GM19452 (cell line): ENCODE results near the gene PKD2.

Experiments
- ATAC-seq: cut with Tn5 transposase; IDR thresholded peaks from one replicate; pipeline ENCODE4 v1.9.1; 2021; ENCODE audit not compliant: unreplicated experiment

The PKD2 gene

DNA sequence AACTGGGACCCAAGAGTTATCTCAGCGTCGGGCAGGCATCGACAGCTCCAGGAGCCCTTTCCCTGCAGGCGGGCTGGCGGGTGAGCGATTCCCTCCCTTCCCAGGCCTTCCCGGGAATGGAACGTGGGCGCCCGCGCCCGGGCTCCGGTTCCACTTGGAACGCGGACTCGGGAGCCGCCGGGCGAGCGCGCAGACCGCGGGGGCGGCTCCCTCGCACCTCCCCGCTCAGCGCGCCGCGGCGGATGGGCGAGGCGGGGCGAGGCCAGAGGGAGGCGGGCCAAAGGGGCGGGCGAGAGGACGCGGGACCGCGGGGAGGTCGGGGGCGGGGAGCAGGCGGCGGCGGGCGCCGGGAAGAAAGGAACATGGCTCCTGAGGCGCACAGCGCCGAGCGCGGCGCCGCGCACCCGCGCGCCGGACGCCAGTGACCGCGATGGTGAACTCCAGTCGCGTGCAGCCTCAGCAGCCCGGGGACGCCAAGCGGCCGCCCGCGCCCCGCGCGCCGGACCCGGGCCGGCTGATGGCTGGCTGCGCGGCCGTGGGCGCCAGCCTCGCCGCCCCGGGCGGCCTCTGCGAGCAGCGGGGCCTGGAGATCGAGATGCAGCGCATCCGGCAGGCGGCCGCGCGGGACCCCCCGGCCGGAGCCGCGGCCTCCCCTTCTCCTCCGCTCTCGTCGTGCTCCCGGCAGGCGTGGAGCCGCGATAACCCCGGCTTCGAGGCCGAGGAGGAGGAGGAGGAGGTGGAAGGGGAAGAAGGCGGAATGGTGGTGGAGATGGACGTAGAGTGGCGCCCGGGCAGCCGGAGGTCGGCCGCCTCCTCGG, at the start of gene PKD2:
Gene PKD2, plus strand, starts transcription at position 332 of the 818 bp plus-strand sequence. Its CDS starts 99 bp downstream, at position 431.
- ATAC-seq: peak; percentile 78

DNA sequence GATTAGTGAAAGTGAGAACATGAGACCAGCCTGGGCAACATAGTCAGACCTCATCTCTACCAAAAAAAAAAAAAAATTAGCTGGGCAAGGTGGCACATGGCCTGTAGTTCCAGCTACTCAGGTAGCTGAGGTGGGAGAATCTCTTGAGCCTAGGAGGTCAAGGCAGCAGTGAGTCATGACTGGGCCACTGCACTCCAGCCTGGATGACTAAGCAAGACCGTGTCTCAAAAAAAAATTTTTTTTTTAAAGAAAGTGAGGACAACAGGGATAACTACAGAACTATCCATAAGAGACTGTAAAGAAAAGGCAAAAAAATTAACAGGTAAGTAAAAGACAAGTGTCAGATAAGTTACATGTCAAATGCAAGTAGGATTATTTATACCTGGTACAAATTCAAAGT, 45.4 kb upstream of the PKD2 start:
- no peak for ATAC-seq

DNA sequence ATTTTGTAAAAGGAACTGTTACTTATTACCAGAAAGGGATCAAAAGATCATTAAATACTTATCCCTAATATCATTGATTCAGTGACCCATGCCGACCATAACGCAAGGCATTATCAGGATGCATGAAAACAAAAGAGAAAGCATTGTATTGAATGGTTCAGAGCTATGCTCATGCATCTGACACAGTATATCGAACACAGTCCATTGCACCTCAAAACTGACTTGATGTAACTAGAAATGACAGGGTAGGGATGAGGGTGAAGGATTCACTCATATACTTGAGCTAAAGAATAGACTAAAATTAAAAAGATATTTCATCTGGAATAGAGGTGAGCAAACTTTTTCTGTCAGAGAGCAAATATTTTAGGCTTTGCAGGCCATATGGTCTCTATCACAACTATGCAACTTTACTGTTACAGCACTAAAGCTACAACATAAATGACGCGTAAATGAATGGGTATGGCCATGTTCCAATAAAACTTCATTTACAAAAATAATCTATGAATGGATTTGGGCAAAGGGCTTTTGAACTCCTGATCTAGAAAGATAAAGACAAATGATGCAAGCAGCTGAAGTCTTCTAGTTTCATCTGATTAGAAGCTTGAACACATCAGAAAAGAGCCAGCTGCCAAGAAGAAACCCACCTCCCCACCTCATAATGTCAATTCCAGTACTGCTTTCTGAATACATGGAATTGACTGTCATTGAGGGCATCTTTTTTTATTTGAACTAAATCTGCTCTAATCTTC, 44.9 kb upstream of the PKD2 start:
- no peak for ATAC-seq

DNA sequence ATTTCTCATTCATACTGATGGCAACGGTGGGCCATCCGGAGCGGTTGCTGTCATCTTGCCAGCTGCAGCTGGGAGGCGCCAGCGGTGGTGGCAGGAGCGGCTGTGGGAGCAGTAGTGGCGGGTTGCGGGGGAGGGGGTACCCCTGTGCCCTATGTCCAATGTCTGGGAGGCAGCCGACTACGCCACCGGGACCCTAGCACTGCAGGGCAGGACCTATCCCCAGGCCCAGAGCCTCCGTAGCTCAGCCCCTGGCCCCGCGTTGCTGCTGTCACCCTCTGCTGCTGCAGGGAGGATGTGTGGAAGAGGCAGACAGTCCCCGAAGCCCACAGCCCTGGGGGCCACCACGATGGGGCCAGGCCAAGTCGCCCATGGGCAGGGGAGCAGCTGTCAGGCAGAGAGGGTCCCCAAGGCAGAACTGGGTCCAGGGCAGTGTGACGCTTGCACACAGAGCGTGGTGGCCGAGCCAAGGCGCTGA, 41.9 kb upstream of the PKD2 start:
- no peak for ATAC-seq

DNA sequence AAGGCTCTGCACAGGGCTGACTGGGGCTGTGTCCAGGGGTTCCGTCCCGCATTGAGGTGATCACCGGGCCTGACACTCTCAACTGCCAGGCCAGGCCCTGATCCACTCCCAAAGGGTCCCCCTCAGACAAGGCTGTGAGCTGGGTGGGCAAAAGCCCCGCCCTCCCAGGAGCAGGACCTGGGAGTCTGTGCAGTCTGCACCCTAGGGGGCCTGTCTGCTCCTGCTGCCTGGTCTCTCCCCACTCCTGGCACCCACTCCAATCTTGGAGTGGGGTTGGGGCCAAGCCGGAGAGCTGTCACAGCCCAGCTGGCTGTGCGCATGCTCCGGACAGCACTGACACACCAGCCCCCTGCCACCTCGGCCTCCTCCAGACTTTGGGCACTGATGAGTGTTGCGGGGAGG, 41.3 kb upstream of the PKD2 start:
- no peak for ATAC-seq

DNA sequence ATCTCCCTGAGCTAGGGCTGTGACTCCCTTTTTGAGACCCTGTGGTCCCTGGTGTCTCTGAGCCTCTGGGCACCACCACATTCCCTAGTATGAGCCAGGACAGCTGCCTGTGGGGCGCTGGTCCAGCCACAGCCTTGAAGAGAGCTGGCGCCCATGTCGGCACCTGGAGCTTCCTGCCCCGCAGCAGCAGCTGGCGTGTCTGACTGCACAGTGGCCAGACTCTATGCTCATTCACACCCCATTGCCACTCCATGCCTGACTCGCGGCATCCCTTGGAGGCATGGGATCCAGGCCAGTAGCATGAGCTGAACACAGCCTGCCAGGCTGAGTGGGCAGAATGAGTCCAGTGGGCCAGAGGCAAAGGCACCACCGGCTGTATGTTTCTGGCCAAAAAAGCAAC, 40.2 kb upstream of the PKD2 start:
- ATAC-seq: no peak

DNA sequence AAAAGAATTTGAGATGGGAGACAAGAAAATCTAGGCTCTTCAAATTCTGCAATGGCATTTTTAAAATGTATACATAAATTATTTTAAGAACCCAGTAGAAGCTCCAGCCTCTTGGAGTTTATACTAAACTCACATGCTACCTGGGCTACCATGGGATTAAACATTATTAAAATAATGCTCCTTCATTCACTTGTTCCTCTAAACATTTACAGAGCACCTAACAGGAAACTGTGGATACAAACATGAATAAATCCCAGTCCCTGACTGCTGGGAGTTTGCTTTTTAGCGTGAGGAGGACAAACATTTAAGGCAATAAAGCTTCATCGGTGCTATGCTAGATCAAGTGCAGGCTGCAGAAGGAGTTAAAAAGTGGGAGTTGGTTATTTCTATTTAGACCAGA, 37.3 kb upstream of the PKD2 start:
- ATAC-seq: no peak

DNA sequence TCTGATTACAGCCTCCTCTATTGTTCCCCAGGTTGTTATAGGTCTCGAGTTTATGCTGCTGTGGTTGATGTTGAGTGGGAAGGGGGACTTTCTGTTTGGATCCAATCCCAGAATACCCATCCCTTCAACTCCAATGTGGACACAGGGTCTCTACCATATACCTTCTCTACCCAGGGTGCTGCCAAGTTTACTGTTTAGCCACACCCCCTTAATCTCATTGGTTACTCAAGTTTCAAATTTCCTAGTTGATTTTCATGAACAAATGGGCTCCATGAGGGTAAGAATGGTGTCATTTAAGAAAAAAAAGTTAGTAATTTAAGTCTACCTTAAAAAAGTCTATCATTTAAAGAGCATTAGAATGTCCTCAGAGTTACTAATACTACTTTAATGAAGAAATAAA, 35.6 kb upstream of the PKD2 start:
- ATAC-seq: no peak

DNA sequence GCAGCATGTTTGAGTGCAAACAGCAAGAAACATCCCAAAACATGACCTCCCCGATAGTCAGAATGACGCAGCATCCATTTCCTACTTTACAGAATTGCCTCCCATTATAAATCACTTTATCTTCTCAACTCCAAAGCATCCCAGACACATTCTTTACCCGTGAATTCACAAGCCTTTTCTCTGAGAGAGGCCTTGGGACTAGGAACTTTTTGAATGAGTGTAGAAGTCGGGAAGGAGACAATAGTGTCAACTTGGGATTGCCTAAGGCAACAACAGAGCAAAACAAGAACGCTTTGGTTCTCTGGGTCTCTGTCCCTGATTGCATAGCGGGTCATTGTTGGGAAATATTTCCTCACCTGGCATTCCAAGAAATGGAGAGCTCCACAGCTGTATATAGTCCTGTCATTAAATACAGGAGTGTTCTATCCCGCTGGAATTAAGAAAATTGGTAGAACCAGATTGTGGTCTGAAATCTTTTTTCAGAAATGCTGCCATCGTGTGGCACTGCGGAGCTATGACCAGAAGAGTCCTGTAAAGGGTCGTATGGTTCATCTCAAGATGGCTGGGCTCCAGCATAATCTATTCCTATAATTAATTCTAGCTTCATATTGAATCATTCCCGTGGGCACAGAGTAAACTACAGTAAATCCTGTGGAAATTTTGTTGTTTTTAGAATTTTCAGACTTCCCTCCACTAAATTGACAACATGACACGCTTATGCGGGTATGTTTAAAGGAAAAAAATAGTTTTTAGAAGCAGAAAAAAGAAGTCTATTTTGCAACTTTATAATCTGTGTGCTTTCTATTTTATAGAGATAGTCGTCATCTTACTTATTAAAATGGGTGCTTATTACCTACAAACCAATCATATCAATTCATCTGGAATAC, 33.9 kb upstream of the PKD2 start:
- ATAC-seq: peak; percentile 63

DNA sequence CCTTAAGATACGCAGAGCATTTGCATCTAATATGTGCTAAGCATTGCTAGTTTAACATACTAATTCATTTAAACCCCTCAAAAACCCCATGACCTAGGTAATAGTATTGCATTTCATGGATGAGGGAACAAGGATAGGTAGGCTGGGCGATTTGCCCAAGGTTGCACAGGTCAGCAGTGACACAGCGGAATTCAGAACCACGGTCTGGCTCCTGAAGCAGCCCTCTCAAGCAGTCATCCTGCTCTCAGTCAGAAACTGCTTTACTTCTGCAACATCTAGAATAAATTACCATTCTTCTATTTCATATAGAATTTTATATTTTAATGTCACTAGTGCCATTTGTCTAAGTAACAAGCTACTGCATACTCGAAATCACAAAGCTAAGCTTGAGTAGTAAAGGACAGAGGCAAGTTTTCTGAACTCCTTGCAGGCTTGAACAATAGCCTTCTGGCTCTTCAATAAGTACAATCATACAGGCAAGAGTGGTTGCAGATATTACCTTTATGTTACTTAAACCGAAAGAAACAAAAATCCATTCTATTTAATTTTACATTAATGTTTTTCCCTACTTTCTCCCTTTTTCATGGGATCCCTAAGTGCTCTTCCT, 32.5 kb upstream of the PKD2 start:
- peak; percentile 39 for ATAC-seq

DNA sequence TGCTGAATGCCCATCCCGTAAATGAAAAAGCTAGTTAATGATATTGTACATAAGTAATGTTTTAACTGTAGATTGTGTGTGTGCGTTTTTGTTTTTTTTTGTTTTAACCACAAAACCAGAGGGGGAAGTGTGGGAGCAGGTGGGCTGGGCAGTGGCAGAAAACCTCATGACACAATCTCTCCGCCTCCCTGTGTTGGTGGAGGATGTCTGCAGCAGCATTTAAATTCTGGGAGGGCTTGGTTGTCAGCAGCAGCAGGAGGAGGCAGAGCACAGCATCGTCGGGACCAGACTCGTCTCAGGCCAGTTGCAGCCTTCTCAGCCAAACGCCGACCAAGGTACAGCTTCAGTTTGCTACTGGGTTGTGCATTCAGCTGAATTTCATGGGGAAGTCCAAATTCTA, 32.0 kb upstream of the PKD2 start, which contains the start of gene SPP1:
Gene SPP1, plus strand, starts transcription at position 249 of the 400 bp plus-strand sequence. CDS start 1,182 bp downstream, outside the sequence.
- ATAC-seq: peak; percentile 84

DNA sequence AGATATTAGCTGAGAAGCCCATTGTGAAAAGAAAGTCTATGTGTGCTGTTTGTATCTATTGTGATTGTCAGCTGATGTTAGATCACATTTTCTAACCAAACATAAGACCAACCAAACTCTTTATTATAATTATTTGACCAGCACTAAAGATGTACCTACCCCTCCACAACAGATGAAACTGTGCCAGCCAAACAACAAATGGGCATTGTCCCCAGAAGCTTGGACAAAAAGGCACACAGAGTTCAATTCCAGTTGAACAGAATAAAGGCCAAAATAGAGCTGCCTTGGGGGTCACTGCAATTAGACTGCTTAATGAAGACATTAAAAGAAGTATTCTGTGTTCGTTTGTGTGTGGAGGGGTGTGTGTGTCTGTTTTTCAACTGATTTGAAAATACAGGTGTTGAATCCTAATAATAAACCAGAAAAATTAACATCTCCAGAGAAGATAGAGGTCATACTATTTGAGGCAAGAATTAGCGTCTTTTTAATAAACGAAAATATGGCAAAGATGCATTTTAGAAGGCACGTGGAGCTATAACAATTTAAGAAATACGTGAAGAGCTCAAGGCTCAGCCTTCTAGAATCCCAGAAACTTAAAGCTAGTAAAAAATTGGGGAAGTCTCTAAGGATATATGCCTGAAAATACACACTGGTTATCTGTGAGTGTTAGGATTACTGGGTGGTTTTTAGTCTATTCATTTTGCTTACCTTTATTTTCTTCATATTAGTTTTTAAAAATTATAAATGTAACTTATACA, 29.7 kb upstream of the PKD2 start:
- ATAC-seq: no peak

DNA sequence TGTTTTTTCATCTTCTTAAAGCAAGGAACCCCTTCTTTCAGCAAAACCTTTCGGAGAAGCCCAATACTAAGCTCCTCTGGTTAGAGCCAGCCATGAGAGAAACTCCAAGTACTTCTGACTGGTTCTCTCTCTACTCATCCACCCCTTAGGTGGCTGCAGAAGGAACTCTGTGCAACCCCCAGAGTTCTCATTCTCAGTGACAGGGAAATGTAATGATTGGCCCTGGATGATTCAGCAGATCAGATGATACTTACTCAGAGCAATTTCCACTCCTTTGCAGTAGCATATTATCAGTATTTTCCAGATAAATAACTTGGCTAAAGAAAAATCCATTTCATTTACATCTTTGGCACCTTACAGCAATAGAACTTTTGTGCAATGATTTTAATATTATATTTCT, 28.8 kb upstream of the PKD2 start:
- no peak for ATAC-seq

DNA sequence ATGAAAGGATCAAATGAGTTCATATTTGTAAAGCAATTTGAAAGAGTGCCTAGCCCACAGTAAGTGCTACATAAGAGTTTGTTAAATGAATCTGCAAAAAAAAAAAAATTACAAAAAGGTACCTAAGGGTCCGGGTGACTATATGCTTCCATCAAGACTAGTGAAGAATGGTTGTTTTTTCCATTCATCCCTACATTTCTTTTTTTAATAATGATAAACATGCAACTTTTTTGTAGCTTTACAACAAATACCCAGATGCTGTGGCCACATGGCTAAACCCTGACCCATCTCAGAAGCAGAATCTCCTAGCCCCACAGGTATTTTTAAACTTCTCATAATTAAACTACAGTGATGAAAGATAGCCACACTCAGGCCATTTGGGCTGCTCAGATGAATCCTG, 27.6 kb upstream of the PKD2 start:
- no peak for ATAC-seq

DNA sequence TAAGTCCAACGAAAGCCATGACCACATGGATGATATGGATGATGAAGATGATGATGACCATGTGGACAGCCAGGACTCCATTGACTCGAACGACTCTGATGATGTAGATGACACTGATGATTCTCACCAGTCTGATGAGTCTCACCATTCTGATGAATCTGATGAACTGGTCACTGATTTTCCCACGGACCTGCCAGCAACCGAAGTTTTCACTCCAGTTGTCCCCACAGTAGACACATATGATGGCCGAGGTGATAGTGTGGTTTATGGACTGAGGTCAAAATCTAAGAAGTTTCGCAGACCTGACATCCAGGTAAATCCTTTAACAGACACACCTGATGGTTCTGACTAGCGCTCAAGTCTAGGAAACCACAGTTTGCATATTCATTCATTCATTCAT, 25.9 kb upstream of the PKD2 start:
- ATAC-seq: no peak

DNA sequence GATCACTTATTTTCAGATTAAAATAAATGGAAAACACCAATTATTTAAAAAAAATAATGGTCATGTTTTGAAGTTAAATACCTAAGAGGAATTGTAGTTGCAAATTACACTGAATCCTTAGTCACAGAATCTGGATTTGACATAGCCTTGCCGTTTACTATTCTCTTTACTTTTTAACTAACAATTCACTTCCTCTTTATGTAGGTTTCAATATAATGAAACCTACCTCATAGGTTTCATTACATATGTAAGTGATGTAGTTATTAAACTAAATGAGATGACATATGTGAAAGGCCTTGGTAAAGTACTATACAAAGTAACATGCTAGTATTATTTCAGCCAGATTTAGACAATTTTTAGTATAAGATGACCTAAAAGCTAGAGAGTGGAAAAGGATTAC, 25.4 kb upstream of the PKD2 start:
- ATAC-seq: no peak

DNA sequence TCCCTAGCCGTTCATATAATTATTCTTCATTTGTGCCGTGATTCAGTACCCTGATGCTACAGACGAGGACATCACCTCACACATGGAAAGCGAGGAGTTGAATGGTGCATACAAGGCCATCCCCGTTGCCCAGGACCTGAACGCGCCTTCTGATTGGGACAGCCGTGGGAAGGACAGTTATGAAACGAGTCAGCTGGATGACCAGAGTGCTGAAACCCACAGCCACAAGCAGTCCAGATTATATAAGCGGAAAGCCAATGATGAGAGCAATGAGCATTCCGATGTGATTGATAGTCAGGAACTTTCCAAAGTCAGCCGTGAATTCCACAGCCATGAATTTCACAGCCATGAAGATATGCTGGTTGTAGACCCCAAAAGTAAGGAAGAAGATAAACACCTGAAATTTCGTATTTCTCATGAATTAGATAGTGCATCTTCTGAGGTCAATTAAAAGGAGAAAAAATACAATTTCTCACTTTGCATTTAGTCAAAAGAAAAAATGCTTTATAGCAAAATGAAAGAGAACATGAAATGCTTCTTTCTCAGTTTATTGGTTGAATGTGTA, 24.9 kb upstream of the PKD2 start:
- no peak for ATAC-seq

DNA sequence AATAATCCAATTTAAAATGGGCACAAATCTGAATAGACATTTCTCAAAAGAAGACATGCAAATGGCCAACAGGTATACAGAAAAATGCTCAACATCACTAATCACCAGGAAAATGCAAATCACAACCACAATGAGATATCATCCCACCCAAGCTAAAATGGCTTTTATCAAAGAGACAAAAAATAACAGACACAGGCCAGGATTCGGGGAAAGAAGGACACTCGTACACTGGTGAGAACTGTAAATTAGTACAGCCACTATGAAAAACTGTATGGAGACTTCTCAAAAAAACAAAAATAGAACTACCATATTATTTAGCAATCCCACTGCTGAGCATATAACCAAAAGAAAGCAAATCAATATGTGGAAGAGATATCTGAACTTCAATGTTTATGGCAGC, 23.4 kb upstream of the PKD2 start:
- ATAC-seq: no peak

DNA sequence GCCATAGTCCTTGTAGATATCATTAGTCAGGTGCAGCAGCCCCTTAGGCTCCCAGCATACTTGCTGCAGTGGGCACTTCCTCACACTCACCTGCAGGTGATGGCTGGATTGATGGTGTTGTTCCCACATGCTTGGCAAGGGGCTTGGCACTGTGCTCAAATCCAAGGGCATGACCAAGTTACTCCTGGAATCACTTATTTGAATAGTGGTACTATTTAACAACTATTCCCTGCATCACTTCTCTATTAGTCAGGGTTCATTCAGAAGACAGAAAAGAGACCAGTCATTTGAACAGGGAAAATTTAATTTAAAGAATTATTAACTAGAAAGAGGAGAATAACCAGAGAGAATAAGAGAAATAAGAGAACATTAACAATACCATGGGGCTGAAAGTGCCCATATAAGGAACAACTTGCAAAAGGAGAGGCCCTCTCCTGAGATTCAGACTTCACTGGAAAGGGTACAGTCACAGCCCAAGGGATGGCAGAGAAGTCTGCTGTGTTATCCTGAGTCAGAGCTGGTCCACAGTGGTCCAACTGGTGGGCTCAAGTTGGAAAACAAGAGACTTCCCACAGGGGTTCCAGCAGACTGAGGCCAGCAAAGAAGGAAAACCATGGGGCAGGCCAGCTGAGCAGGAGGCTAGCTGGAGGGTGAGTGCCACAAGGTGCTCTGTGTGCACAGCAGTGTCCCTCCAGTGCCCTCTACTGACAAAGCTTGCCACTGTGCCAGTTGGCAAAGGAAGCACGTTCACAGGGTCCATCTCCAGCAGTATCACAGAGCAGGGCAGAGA, 22.1 kb upstream of the PKD2 start:
- ATAC-seq: peak; percentile 93
